ENCODE data around the gene FAM171A1.

Gene FAM171A1

GRCh38 chr10:15197911-15198310 is 173.2 kb downstream of the FAM171A1 start:
- no peaks in the 10 kb centered on the region; the same call in 1 of the 2 replicates for H3K4me1 ChIP-seq (ENCODE audit: low read length)
- no peak overlapping the region for H3K9ac ChIP-seq (ENCODE audit: low read length)
- no peak overlapping the region for H3K27ac ChIP-seq (ENCODE audit: low read length)
- no peaks in the 10 kb centered on the region for H3K9me3 ChIP-seq (ENCODE audit: insufficient read depth, low read length)
- H3K4me3 ChIP-seq (ENCODE audit: low read length), result no peak overlapping the region
- no peaks in the 10 kb centered on the region for H3K36me3 ChIP-seq (replicated peaks; ENCODE audit: low read depth, low read length)
- no peaks in the 10 kb centered on the region for H4K20me1 ChIP-seq (ENCODE audit: insufficient read depth, low read length)
- TF ChIP-seq EZH2phosphoT487 (IDR thresholded peaks at IDR 0.05; ENCODE audit: low read depth) (no peak), CTCF (IDR thresholded peaks at IDR 0.05; ENCODE audit: low read depth, low read length) (no peak)
- H3K27me3 ChIP-seq (ENCODE audit: low read depth, low read length), result no peaks in the 10 kb centered on the region
- no peak overlapping the region for H2AFZ ChIP-seq (ENCODE audit: low read depth, low read length)
- no peaks in the 10 kb centered on the region for H3K79me2 ChIP-seq (ENCODE audit: low read length)
- H3K4me2 ChIP-seq (ENCODE audit: low read length), result no peak overlapping the region

GRCh38 chr10:15197276-15197675 is 173.8 kb downstream of the FAM171A1 start:
- no peaks in the 10 kb centered on the region for H3K9me3 ChIP-seq (ENCODE audit: insufficient read depth, low read length)
- H3K27me3 ChIP-seq (ENCODE audit: low read depth, low read length), result no peaks in the 10 kb centered on the region
- H4K20me1 ChIP-seq (ENCODE audit: insufficient read depth, low read length), result no peaks in the 10 kb centered on the region
- no peak overlapping the region for H2AFZ ChIP-seq (ENCODE audit: low read depth, low read length)
- H3K79me2 ChIP-seq (ENCODE audit: low read length), result no peaks in the 10 kb centered on the region
- no peak overlapping the region for H3K9ac ChIP-seq (ENCODE audit: low read length)
- H3K36me3 ChIP-seq (replicated peaks; ENCODE audit: low read depth, low read length), result no peaks in the 10 kb centered on the region
- no peaks in the 10 kb centered on the region; the same call in 1 of the 2 replicates for H3K4me1 ChIP-seq (ENCODE audit: low read length)
- no peak overlapping the region for H3K4me2 ChIP-seq (ENCODE audit: low read length)
- TF ChIP-seq CTCF (IDR thresholded peaks at IDR 0.05; ENCODE audit: low read depth, low read length), result no peak
- TF ChIP-seq EZH2phosphoT487 (IDR thresholded peaks at IDR 0.05; ENCODE audit: low read depth), result no peak
- no peak overlapping the region for H3K27ac ChIP-seq (ENCODE audit: low read length)
- H3K4me3 ChIP-seq (ENCODE audit: low read length), result no peak overlapping the region

- Histone ChIP-seq H3K4me2 (ENCODE audit: low read length) (peak overlapping the region; percentile 77), H2AFZ (ENCODE audit: low read depth, low read length) (peak overlapping the region; percentile 92), H3K4me1 (ENCODE audit: low read length) (no peaks in the 10 kb centered on the region; the same call in 1 of the 2 replicates), H3K79me2 (ENCODE audit: low read length) (no peaks in the 10 kb centered on the region), H3K9me3 (ENCODE audit: insufficient read depth, low read length) (no peaks in the 10 kb centered on the region), H3K27ac (ENCODE audit: low read length) (no peak overlapping the region), H4K20me1 (ENCODE audit: insufficient read depth, low read length) (no peaks in the 10 kb centered on the region), H3K4me3 (ENCODE audit: low read length) (peak overlapping the region; percentile 82), H3K36me3 (replicated peaks; ENCODE audit: low read depth, low read length) (no peaks in the 10 kb centered on the region), H3K9ac (ENCODE audit: low read length) (peak overlapping the region; percentile 63), H3K27me3 (ENCODE audit: low read depth, low read length) (no peaks in the 10 kb centered on the region)
- TF ChIP-seq EZH2phosphoT487 (IDR thresholded peaks at IDR 0.05; ENCODE audit: low read depth) (no peak), CTCF (IDR thresholded peaks at IDR 0.05; ENCODE audit: low read depth, low read length) (no peak)
Observed at GRCh38 chr10:15196021-15196834, 174.9 kb downstream of the FAM171A1 start.

DNA sequence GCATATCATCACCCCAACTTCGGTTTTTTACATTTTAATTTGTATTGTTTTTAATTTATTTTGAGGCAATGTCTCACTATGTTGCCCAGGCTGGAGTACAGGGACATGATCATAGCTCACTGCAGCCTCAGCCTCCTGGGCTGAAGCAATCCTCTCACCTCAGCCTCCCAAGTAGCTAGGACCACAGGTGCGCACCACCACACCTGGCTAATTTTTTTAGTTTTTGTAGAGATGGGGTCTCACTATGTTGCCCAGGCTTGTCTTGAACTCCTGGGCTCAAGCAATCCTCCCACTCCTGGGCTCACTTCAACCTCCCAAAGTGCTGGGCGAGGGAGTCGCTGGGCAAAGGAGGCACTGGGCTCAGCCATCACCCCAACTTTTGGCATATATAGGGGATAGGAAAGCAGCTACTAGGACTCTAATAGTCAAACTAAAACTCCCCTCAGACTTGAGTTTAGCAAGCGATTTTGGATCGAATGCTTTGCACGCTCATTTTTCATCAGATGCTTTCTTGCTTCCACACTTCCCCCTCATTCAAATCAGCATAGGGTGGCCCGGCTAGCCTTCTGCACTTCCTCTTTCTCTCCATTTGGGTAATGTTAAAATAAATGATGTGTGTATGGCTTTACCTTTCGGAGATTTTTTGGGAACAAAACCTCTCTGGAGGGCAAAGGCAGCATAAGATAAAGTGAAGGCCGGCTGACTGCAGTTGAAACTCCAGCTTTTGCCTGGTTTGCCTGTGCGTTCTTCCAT is 181.8 kb downstream of the FAM171A1 start:
- peak overlapping the region; percentile 62 for H3K4me2 ChIP-seq (ENCODE audit: low read length)
- H3K27me3 ChIP-seq (ENCODE audit: low read depth, low read length), result no peaks in the 10 kb centered on the region
- no peak overlapping the region for H3K27ac ChIP-seq (ENCODE audit: low read length)
- H3K36me3 ChIP-seq (replicated peaks; ENCODE audit: low read depth, low read length), result no peaks in the 10 kb centered on the region
- TF ChIP-seq CTCF (IDR thresholded peaks at IDR 0.05; ENCODE audit: low read depth, low read length) (no peak), EZH2phosphoT487 (IDR thresholded peaks at IDR 0.05; ENCODE audit: low read depth) (no peak)
- no peaks in the 10 kb centered on the region for H3K9me3 ChIP-seq (ENCODE audit: insufficient read depth, low read length)
- no peaks in the 10 kb centered on the region for H3K79me2 ChIP-seq (ENCODE audit: low read length)
- H4K20me1 ChIP-seq (ENCODE audit: insufficient read depth, low read length), result no peaks in the 10 kb centered on the region
- peaks cover 7% of the 10 kb centered on the region for H3K4me1 ChIP-seq (ENCODE audit: low read length)
- H2AFZ ChIP-seq (ENCODE audit: low read depth, low read length), result 0 out of 2 replicates have a peak overlapping the region, but pooled peaks have one; percentile 15
- no peak overlapping the region for H3K9ac ChIP-seq (ENCODE audit: low read length)
- peak overlapping the region; percentile 27; the same call in 1 of the 2 replicates for H3K4me3 ChIP-seq (ENCODE audit: low read length)

Measured in OCI-LY3 (cell line).